ENCODE results near the gene RTBDN.

GRCh38 chr19:12788682-12789097 lies 45.7 kb downstream of the RTBDN start:
- TF ChIP-seq BHLHE40 (IDR thresholded peaks at IDR 0.05; ENCODE audit: borderline replicate concordance) (no peak), SP1 (IDR thresholded peaks at IDR 0.05) (no peak), HDGF (IDR thresholded peaks at IDR 0.05; ENCODE audit: borderline replicate concordance) (no peak)
- TF ChIP-seq, protein P1, sequence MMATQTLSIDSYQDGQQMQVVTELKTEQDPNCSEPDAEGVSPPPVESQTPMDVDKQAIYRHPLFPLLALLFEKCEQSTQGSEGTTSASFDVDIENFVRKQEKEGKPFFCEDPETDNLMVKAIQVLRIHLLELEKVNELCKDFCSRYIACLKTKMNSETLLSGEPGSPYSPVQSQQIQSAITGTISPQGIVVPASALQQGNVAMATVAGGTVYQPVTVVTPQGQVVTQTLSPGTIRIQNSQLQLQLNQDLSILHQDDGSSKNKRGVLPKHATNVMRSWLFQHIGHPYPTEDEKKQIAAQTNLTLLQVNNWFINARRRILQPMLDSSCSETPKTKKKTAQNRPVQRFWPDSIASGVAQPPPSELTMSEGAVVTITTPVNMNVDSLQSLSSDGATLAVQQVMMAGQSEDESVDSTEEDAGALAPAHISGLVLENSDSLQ (IDR thresholded peaks at IDR 0.05): no peak
